PFSK-1 (cell line): ENCODE measurements around the gene MAP2K7.

Experiments used
- POLR2AphosphoS5 ChIP-seq: IDR thresholded peaks from 2 replicates; pipeline ENCODE4 v1.6.1; 2012; ENCODE audit warnings: low read depth, mild to moderate bottlenecking, control low read depth, low read length, moderate library complexity
- TF ChIP-seq, protein P1 (sequence below), 2 experiments: IDR thresholded peaks; 2 replicates each; pipeline versions ENCODE4 v1.6.1 to v1.8.0; 2011 to 2012; ENCODE audit warnings: low read depth in 2 of 2, low read length in 2 of 2, control low read depth in 1 of 2, inconsistent platforms in 1 of 2, mild to moderate bottlenecking in 1 of 2, moderate library complexity in 1 of 2; ENCODE audit not compliant: insufficient read depth in 1 of 2

DNA sequence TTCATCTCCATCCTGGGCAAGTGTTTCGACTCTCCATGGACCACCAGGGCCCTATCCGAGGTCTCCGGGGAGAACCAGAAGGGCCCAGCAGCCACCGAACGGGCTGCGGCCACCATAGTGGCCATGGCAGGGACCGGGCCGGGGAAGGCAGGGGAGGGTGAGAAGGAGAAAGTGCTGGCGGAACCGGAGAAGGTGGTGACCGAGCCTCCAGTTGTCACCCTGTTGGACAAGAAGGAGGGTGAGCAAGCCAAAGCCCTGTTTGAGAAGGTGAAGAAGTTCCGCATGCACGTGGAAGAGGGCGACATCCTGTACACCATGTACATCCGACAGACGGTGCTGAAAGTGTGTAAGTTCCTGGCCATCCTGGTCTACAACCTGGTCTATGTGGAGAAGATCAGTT, 4.7 kb upstream of the MAP2K7 start:
- no peak for TF ChIP-seq POLR2AphosphoS5
- TF ChIP-seq, protein P1, sequence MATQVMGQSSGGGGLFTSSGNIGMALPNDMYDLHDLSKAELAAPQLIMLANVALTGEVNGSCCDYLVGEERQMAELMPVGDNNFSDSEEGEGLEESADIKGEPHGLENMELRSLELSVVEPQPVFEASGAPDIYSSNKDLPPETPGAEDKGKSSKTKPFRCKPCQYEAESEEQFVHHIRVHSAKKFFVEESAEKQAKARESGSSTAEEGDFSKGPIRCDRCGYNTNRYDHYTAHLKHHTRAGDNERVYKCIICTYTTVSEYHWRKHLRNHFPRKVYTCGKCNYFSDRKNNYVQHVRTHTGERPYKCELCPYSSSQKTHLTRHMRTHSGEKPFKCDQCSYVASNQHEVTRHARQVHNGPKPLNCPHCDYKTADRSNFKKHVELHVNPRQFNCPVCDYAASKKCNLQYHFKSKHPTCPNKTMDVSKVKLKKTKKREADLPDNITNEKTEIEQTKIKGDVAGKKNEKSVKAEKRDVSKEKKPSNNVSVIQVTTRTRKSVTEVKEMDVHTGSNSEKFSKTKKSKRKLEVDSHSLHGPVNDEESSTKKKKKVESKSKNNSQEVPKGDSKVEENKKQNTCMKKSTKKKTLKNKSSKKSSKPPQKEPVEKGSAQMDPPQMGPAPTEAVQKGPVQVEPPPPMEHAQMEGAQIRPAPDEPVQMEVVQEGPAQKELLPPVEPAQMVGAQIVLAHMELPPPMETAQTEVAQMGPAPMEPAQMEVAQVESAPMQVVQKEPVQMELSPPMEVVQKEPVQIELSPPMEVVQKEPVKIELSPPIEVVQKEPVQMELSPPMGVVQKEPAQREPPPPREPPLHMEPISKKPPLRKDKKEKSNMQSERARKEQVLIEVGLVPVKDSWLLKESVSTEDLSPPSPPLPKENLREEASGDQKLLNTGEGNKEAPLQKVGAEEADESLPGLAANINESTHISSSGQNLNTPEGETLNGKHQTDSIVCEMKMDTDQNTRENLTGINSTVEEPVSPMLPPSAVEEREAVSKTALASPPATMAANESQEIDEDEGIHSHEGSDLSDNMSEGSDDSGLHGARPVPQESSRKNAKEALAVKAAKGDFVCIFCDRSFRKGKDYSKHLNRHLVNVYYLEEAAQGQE (IDR thresholded peaks at IDR 0.05; ENCODE audit: insufficient read depth in 1 of 2, low read depth in 2 of 2, low read length in 2 of 2) = no peak
